Measurements from ENCODE around the gene BLOC1S4. TPM values are rescaled to one million over a fixed set of nuclear protein-coding genes. Genes with fewer than 3 reads are reported as not detected.

The BLOC1S4 gene
- total RNA-seq, 2 donors from 2014 or later, result 14.4 to 16.4 TPM

- H3K9me3 ChIP-seq, result no peaks in the 10 kb centered on the region
- DNase-seq, result peak; percentile 60
- no peak overlapping the region for H3K4me3 ChIP-seq
- intact Hi-C loops (cut with DNase I), result no loop called here
- peak overlapping the region; percentile 51 for H3K27ac ChIP-seq
- H3K27me3 ChIP-seq, result no peaks in the 10 kb centered on the region
- H3K4me1 ChIP-seq, result peaks cover 8% of the 10 kb centered on the region
- H3K36me3 ChIP-seq, result no peaks in the 10 kb centered on the region
- TF ChIP-seq CTCF (IDR thresholded peaks at IDR 0.05), result no peak
- peak overlapping the region in 1 of 2 donors; percentile 21 for H3K9ac ChIP-seq (ENCODE audit: low read depth in 2 of 2, low read length in 2 of 2)
These were observed 26.4 kb upstream of the BLOC1S4 start for GRCh38 chr4:6689506-6689960.

- no peaks in the 10 kb centered on the region for H3K36me3 ChIP-seq
- no peak overlapping the region for H3K27ac ChIP-seq
- peaks cover 12% of the 10 kb centered on the region for H3K4me1 ChIP-seq
- no peaks in the 10 kb centered on the region for H3K27me3 ChIP-seq
- DNase-seq, result no peak
- H3K9me3 ChIP-seq, result no peaks in the 10 kb centered on the region
- no peak overlapping the region for H3K4me3 ChIP-seq
- no peak for TF ChIP-seq CTCF (IDR thresholded peaks at IDR 0.05)
- no peak overlapping the region for H3K9ac ChIP-seq (ENCODE audit: low read depth in 2 of 2, low read length in 2 of 2)
- intact Hi-C loops (cut with DNase I), result no loop called here
These were observed 23.6 kb upstream of the BLOC1S4 start for GRCh38 chr4:6692379-6692778.

GRCh38 chr4:6692806-6693205 is 23.2 kb upstream of the BLOC1S4 start:
- no peak for DNase-seq
- Histone ChIP-seq H3K9me3 (no peaks in the 10 kb centered on the region), H3K36me3 (no peaks in the 10 kb centered on the region), H3K9ac (ENCODE audit: low read depth in 2 of 2, low read length in 2 of 2) (peak overlapping the region in 1 of 2 donors; percentile 44), H3K27ac (peak overlapping the region; percentile 53), H3K27me3 (no peaks in the 10 kb centered on the region), H3K4me1 (peaks cover 12% of the 10 kb centered on the region), H3K4me3 (no peak overlapping the region)
- intact Hi-C loops (cut with DNase I), result no loop called here
- no peak for TF ChIP-seq CTCF (IDR thresholded peaks at IDR 0.05)

- H3K27me3 ChIP-seq, result no peaks in the 10 kb centered on the region
- H3K4me3 ChIP-seq, result peak within 1 kb of the TSS; percentile 10
- H3K4me1 ChIP-seq, result peaks cover 10% of the 10 kb centered on the region
- intact Hi-C loops (cut with DNase I), result no loop called here
- peak; percentile 75 for DNase-seq
- H3K9ac ChIP-seq (ENCODE audit: low read depth in 2 of 2, low read length in 2 of 2), result peak within 1 kb of the TSS in 1 of 2 donors; percentile 51
- peak within 1 kb of the TSS; percentile 53 for H3K27ac ChIP-seq
- H3K36me3 ChIP-seq, result no peaks in the 10 kb centered on the region
- no peak for TF ChIP-seq CTCF (IDR thresholded peaks at IDR 0.05)
- no peaks in the 10 kb centered on the region for H3K9me3 ChIP-seq
These were observed 22.5 kb upstream of the BLOC1S4 start, which contains the start of gene S100P for GRCh38 chr4:6693231-6694176. TSS of gene S100P (plus strand) at chr4:6693878. CDS start at chr4:6693933, 55 bp downstream.

GRCh38 chr4:6694177-6694901 is 21.6 kb upstream of the BLOC1S4 start:
- H3K9me3 ChIP-seq, result no peaks in the 10 kb centered on the region
- intact Hi-C loops (cut with DNase I), result no loop called here
- peak overlapping the region; percentile 10 for H3K4me3 ChIP-seq
- no peak overlapping the region for H3K9ac ChIP-seq (ENCODE audit: low read depth in 2 of 2, low read length in 2 of 2)
- H3K27ac ChIP-seq, result peak overlapping the region; percentile 53
- H3K27me3 ChIP-seq, result no peaks in the 10 kb centered on the region
- TF ChIP-seq CTCF (IDR thresholded peaks at IDR 0.05), result no peak
- no peak for DNase-seq
- no peaks in the 10 kb centered on the region for H3K36me3 ChIP-seq
- H3K4me1 ChIP-seq, result peaks cover 9% of the 10 kb centered on the region
